GM21737 (cell line): ENCODE measurements around the gene GLOD4.
"Not testable (repeated sequence)": the region's sequence is repeated elsewhere in the genome, so short reads cannot be mapped to it uniquely, and the experiment has no call there.

Source experiments
- ATAC-seq: cut with Tn5 transposase; IDR thresholded peaks from one replicate; pipeline ENCODE4 v1.9.1; 2021; ENCODE audit warnings: mild to moderate bottlenecking, moderate library complexity; ENCODE audit not compliant: unreplicated experiment

Gene GLOD4

DNA sequence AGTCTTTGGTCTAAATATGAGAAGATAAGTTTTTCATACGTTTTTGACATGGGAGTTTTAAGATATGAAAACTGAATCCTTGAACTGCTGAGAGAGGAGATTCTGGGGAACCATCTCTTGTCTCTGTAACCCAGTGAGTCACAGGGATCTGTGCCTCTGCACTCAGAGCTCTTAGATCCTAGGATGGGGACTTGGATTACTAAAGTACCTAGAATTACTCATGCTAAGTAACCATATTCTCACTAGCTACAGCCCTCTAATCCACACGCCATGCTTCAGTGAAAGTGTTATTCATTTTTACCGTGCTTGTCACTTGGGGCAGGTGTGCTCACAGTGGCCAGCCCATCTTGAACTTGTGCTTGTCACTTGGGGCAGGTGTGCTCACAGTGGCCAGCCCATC, 2.1 kb upstream of the GLOD4 start:
- ATAC-seq, result no peak

DNA sequence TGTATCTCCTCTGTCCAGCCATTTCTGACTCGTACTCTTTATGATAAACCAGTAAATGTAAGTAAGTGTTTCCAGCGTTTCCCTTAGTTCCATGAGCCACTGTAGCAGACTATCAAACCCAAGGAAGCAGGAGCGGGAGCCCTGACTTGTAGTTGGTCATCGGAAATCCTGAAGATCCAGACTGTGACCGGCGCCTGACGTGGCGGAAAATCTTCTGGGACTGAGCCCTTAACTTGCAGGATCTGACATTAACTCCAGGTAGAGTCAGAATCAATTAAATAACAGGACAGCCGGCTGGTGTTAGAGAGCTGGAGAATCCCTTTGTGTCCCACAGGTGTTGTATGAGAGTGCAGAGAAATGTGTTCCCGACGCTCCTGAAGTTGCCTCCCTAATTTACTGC, 4.0 kb downstream of the GLOD4 start:
- no peak for ATAC-seq

DNA sequence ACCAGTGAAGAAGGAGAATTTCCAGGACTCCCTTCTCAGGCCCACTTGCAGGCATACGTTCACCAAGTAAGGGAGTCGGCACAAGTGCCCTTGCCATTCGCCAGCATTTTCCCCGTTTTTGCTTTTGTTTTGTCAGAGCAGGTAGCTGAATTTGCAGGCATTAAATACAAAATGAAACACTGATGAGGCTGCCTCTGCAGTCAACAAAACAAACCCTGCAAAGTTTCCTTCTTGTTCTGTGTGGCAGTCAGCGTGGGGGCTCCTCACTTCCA, 7.8 kb downstream of the GLOD4 start:
- ATAC-seq, result no peak

DNA sequence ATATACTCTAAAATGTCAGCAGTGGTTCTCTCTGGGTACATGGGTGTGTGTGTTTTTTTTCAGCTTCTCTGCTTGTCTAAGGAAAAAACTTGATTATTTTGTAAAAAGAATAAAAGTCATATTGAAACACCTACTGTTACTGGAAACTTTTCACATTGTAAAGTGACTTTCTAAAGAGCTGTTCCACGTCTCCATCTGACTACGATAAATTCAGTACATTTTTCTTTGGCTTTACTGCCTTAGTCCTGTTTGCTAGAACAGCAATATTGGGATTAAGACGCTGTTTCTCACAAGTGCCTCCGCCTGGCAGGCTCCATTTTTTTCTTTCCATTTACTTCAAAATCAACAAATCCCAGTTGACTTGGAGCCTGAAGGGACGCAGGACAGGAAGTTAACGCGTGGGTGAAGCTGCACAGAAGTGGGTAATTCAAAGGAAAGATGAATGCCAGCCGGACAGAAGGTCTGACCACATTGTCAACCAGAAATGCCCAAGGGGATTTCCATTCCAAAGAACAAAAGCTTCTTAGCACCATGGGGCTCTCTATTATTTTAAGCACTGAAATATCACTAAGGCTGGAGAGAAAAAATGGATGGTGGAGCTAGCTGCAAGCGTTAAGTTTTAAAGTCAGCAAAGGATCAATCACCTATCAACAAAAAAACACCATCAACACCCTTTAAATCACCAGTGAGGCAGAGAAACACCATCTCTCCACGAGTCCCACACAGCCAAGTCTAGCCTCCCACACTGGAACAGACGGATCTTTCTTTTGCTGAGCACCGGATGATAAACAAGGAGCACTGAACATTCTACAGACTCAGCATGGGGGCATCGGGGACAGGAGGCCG, 8.4 kb downstream of the GLOD4 start:
- no peak for ATAC-seq

DNA sequence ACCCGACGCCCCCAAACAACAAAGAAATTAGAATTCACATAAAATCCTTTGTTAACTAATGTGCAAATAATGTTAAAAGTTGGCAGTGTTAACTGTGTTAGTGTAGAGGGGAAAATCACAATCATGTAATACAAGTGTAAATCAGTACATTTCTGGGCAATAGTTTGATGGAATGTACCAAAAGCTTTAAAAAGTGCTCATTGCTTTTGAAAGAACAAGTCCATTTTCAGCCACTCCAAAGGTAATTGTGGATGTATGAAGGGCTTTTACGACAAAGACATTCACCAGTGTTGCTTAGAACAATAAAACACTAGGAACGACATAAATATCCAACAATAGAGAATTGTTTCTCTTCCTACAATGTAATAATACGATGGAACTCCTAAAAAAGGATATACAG, 9.1 kb downstream of the GLOD4 start:
- no peak for ATAC-seq

DNA sequence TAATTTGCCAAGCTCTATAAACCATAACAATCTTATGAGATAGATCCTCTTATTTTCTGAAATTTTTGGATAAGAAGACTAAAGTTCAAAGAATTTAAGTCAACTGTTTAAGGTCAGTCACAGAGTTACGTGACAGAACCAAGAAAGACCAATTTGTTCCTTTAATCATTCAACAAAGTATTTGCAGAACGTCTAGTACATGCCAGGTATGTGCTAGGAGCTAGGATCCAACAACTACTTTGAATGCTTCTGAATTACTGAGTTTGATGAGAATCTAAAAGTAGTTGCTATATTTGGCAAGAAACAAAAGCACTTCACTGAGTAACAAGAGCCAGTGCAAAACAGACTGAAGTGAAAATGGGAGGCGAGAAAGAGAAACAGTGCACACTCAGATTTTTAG, 15.0 kb downstream of the GLOD4 start:
- no peak for ATAC-seq

DNA sequence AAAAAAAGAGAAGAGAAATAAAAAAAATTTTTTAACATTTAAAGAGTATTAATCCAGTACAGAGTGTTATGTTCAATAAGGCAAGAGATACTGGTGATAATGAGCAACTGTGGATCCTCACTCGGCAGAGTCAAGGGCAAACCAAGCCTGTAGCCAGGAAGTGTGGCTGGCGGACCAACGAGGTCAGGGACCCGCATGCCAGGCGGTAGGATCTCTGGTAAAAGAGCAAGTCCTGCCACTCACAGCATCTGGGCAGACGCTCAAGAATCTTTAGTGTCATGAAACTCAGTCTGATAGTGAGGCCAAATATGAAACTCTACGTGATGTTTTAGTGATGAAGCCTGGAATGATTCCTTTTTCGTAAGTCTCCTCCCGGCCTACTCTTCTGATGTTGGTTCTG, 21.7 kb downstream of the GLOD4 start:
- no peak for ATAC-seq

DNA sequence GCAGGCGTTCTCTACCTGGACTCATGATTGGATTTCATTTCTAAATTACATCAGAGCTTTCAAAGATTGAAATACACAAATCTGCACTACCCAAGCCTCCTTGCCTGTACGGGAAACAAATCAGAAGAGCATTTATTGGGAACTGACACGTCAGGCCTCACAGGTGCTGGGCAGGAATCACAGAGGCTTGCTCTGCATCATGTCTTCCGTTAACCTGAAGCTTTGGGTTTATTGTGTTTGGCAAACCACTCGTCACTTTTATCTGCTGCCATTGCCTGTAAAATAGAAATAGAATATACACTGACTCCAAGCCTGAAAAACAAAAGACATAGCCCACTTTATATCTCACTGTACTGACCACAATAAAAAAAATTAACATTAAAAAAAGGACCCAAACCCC, 22.1 kb downstream of the GLOD4 start:
- ATAC-seq, result no peak

DNA sequence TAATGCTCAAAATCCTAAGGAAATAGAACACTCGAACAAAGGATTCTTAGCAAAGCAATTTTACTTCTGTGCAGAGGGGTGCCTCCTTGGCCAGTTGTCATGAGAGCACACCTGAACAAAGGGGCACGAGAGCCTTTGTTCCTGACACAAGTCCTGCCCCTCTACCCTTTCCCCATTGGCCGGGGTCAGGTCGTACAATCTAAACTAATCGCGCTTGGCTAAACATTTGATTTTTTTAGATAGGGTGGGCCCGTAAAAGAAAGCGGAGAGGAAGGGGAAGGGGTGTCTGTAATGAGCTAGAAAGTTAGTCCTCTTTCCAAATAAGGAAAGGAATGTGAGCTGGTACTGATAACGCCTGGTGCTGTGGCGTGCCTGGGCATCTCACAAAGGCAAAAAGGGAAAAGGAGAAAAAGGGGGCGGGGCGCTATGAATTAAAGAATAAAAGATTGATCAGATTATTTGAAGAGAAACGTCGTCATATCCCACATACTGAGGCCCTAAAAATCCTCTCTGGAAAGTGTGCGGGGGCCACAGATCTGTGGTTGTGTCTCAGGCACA, 26.0 kb downstream of the GLOD4 start:
- not testable (repeated sequence) for ATAC-seq

DNA sequence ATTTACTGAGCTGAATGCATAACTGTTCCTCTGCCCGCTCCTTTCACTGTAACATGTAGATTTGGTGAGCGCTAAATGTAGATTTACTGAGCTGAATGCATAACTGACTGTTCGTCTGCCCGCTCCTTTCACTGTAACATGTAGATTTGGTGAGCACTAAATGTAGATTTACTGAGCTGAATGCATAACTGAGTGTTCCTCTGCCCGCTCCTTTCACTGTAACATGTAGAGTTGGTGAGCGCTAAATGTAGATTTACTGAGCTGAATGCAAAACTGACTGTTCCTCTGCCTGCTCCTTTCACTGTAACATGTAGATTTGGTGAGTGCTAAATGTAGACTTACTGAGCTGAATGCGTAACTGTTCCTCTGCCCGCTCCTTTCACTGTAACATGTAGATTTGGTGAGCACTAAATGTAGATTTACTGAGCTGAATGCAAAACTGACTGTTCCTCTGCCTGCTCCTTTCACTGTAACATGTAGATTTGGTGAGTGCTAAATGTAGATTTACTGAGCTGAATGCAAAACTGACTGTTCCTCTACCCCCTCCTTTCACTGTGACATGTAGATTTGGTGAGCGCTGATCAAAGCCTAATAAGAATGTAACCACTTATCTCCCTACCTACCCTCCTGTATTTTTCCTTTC, 26.6 kb downstream of the GLOD4 start:
- not testable (repeated sequence) for ATAC-seq

DNA sequence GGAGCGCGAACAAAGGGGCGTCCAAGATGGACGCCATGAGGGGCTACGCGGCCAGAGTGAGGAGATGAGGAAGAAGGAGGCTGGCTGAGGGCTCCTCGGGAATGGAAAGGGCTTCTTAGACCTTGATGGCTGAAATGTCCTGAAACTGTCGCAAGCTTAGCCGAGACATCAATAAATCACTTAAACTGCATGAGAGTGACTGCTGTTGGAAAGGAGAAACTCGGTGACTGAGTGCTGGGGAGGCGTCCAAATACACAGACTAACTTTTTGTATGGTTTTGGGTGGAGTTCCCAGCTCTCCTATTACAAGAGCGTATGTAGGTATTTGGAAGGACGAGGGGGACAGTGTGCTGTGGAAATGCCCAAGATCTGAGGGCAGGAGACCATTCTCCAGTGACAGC, 28.7 kb downstream of the GLOD4 start:
- ATAC-seq, result no peak

DNA sequence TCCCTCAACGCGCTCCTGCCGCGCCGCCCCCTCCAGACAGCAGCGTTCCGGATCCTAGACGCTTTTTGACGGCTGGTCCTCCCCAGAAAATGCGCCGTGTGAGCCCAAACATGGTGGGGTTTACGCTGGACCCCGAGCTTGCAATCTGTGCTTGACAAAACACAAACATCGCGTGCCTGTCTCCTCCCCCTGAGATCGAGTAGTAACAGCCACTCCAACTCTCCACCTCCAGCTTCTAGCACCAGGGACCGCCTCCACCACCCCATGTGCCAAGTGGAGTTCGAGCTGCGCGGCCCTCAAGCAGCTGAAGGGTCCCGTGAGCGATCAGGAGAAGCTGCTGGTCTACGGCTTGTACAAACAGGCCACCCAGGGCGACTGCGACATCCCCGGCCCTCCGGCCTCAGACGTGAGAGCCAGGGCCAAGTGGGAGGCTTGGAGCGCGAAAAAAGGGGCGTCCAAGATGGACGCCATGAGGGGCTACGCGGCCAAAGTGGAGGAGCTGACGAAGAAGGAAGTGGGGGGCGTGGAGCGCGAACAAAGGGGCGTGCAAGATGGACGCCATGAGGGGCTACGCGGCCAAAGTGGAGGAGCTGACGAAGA, 29.4 kb downstream of the GLOD4 start:
- peak; percentile 8 for ATAC-seq

DNA sequence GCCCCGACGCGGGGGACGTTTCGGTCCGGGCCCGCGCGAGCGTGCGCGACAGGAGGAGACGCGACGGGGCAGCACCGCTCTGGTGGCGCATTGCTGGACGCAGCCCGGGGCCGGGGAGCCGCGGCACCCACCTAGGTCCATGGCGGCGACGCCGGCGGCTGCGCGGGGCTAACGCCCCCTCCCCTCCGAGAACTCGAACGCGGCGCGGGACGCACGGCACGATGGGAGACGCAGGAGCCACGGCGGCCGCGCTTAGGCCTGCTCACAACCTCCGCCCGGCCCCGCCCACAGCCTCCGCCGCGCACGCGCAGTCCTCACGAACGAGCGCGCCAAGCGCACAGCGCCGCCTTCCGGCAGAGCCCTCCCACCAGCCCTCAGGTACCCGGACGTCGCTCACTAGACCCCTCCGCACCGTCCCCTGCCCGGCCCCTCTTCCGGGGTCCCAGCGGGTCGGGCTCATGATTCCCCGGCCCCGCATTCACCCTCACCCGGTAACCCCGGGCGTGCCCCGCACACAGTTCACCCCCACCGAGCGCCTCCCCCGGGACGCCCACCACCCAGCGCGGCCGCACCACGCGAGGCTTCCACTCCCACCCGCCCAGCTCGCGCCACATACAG, 30.0 kb downstream of the GLOD4 start, which contains the start of gene GEMIN4:
TSS of gene GEMIN4 (minus strand) at position 263 of the 618 bp plus-strand sequence. CDS start at position 141, 122 bp downstream.
- ATAC-seq, result peak; percentile 70

DNA sequence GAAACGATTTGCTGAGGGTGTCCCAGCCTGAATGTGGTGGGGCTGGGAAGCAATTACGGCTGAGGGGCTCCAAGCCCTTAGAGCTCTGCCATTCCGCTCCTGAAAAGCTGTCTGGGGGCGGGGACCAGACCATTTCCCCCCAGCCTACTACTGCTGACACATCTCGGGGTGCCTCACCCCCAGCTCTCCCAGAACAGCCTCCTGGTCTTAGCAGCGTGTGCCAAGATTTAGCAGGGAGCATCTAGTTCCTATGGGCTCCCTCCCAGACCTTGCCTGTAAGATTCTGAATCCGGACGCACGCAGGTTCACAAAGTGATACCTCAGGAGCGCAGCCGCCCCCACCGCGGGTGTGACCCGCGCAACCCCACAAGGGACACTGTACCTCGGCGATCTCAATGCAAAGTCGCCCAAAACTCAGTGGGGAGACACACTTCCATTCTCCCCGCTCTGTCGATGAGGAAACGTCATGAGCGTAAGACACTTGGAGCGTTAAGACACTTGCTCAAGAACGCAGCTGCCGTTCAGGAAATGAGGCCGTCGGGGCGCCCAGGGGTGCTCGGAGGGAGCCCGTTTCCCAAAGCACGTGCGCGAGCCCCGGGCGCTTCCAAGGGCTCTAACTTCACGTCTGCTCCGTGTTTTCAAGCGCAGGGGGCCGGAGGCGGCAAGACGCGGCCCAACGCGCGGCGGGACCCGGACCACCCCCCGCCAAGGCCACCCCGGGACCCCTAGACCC, 30.6 kb downstream of the GLOD4 start:
- peak; percentile 32 for ATAC-seq

DNA sequence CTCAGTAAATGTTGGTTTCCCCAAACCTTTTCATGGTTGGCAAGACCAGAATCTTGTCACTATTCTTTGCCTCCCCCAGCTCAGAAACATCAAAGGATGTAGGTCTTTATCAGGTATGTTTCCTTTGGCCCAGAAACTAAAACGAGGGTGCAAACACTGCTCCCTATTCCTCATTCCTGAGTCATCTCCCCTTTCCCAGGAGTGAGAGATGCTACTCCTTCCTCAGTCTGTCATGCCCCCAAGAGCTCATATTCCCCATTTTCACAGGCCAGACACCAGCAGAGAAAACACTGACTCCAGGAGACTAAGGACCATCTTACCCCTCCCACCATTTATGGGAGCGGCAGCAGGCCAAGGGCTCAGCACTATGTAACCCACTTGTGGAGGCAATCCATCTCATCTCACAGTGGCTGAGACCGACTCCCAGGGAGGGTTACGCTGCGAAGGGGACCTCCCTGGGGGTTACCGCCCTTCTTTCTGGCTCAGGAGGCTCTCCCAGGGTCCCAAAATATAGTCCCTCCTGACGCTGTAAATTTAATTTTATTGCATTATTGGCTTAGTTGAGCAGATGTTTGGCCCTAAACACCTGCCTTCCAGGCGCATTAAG, 31.5 kb downstream of the GLOD4 start:
- no peak for ATAC-seq

DNA sequence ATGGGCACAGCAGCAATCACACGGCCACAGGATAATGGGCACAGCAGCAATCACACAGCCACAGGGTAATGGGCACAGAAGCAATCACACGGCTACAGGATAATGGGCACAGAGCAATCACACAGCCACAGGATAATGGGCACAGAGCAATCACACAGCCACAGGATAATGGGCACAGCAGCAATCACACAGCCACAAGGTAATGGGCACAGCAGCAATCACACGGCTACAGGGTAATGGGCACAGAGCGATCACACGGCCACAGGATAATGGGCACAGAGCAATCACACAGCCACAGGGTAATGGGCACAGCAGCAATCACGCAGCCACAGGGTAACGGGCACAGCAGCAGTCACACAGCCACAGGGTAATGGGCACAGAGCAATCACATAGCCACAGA, 32.7 kb downstream of the GLOD4 start:
- not testable (repeated sequence) for ATAC-seq

DNA sequence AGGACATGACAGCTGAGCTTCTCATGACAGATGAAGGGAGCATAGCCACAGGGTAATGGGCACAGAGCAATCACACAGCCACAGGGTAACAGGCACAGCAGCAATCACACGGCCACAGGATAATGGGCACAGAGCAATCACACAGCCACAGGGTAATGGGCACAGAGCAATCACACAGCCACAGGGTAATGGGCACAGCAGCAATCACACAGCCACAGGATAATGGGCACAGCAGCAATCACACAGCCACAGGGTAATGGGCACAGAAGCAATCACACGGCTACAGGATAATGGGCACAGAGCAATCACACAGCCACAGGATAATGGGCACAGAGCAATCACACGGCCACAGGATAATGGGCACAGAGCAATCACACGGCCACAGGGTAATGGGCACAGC, 33.5 kb downstream of the GLOD4 start:
- not testable (repeated sequence) for ATAC-seq

DNA sequence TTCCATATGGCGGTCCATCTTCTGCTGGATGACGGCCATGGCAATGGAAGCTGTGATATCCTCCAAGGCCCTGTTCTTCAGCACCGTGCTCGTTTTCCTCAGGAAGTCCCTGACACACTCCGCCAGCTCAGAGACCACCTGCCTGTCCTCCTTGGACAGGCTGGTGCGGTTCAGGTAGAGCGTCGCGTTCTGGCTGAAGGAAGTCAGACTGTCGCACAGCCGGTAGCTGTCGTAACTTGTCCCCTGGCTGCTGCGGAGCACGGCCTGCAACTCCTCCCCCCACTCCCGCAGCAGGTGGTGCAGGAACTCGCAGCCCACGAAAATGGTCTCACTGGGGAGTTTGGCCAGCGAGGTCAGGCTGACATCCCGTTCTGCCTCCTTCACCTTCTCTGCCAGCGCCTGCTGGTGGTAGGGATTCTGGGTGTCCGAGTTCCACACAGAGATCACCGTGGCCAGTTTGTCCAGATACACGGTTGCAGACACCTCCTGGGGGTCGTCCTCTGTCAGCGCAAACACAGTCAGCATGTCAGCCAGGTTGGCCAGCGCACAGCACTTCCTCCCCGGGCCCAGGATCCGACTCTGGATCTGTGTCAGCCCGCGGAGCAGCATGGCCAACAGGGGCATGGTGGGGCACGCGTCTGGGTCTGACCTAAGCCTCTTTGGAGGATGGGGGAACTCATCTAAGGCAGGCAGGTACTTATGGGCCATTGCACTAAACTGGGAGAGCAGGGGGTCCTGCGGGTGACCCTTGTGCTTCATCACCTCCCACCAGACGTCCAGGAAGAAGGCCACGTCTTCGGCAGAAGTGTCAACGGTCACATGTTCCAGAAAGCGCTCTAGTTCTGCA, 35.1 kb downstream of the GLOD4 start:
- no peak for ATAC-seq

DNA sequence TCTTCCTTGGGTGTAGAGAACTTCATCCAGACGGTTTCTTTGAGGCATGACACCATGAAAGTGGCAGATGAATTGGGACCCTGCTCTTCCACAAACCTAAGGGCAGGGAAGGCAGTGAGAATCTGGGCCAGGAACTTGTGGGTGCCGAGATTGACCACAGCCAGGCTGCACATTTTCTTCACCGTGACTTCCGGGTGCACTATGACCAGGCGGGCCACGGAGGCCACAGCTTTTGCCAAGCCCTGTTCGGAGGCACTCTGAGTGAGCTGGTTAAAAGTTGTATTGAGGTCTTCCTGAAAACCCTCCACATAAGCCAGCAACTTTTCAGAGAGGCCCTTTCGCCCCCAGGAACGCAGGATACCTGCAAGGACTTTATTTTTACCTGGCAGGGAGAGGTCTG, 35.9 kb downstream of the GLOD4 start:
- no peak for ATAC-seq
